WTC11 (cell line): ENCODE measurements around the gene ZNF579. TPM values are rescaled to one million over a fixed set of nuclear protein-coding genes. Genes with fewer than 3 reads are reported as not detected.

Source experiments
- ATAC-seq: fragments of 200-7000 bp; cut with Tn5 transposase; 2 replicates; pipeline ENCODE4 v1.10.0; 2021; ENCODE audit warnings: mild to moderate bottlenecking, moderate library complexity
- CTCF ChIA-PET: fragments of 300-600 bp; sonication (Branson Sonifier 250); formaldehyde crosslinking; loops from one replicate; lab custom pipeline; 2021; ENCODE audit warnings: antibody characterized with exemption; lab: Charles Lee
- POLR2A ChIA-PET: fragments of 350-600 bp; sonication (Branson Sonifier 250); formaldehyde crosslinking; loops from one replicate; lab custom pipeline; 2021; ENCODE audit warnings: antibody characterized with exemption; lab: Charles Lee
- DNase-seq: peaks from one replicate; pipeline ENCODE4 v3.0.0; 2021; ENCODE audit warnings: low spot score
- H3K27ac Mint-ChIP-seq: 2 replicates; pipeline ENCODE4 v1.8.0; 2021; ENCODE audit warnings: mixed read lengths
- H3K27me3 Mint-ChIP-seq: 2 replicates; pipeline ENCODE4 v1.8.0; 2021; ENCODE audit warnings: low read depth, mild to moderate bottlenecking, moderate library complexity, mixed read lengths
- H3K36me3 Mint-ChIP-seq: 2 replicates; pipeline ENCODE4 v1.8.0; 2021; ENCODE audit warnings: mixed read lengths
- H3K4me1 Mint-ChIP-seq: 2 replicates; pipeline ENCODE4 v1.8.0; 2022; ENCODE audit warnings: mixed read lengths
- H3K4me3 Mint-ChIP-seq: 2 replicates; pipeline ENCODE4 v1.8.0; 2021; ENCODE audit warnings: mild to moderate bottlenecking, moderate library complexity, mixed read lengths
- H3K9me3 Mint-ChIP-seq: 2 replicates; pipeline ENCODE4 v1.8.0; 2021; ENCODE audit warnings: mixed read lengths
- AFF4 ChIP-seq: sonication (generic); formaldehyde crosslinking; IDR thresholded peaks from 2 replicates; pipeline ENCODE4 v1.8.1; 2023; ENCODE audit warnings: mild to moderate bottlenecking, missing genetic modification reagents, borderline replicate concordance
- GABPB1 ChIP-seq: sonication (generic); formaldehyde crosslinking; IDR thresholded peaks from 2 replicates; pipeline ENCODE4 v1.8.1; 2023; ENCODE audit warnings: mild to moderate bottlenecking, missing genetic modification reagents
- HMGA2 ChIP-seq: fragments of 250-450 bp; sonication (Bioruptor Pico); IDR thresholded peaks from 2 replicates; pipeline ENCODE4 v1.4.0; 2021; ENCODE audit warnings: mild to moderate bottlenecking, moderate library complexity
- JUN ChIP-seq: sonication (generic); formaldehyde crosslinking; IDR thresholded peaks from 2 replicates; pipeline ENCODE4 v1.8.0; 2023; ENCODE audit warnings: mild to moderate bottlenecking, missing genetic modification reagents
- ZBTB43 ChIP-seq: sonication (generic); formaldehyde crosslinking; IDR thresholded peaks from 2 replicates; pipeline ENCODE4 v1.8.1; 2023; ENCODE audit warnings: mild to moderate bottlenecking, missing genetic modification reagents
- ZNF121 ChIP-seq: sonication (generic); formaldehyde crosslinking; IDR thresholded peaks from 2 replicates; pipeline ENCODE4 v1.8.0; 2023; ENCODE audit warnings: missing genetic modification reagents
- total RNA-seq: library from RNA; stranded (reverse); gene quantifications from 3 replicates; pipeline ENCODE4 v1.2.3, GENCODE V29; 2021
- TF ChIP-seq, protein P1 (sequence below): sonication (generic); formaldehyde crosslinking; IDR thresholded peaks from 2 replicates; pipeline ENCODE4 v1.8.0; 2022; ENCODE audit warnings: mild to moderate bottlenecking, missing genetic modification reagents
- TF ChIP-seq, protein P2 (sequence below): fragments of 250-450 bp; sonication (Bioruptor Pico); IDR thresholded peaks from 2 replicates; pipeline ENCODE4 v1.8.0; 2021; ENCODE audit warnings: mild to moderate bottlenecking
- TF ChIP-seq, protein P3 (sequence below): fragments of 250-450 bp; sonication (Bioruptor Pico); IDR thresholded peaks from 2 replicates; pipeline ENCODE4 v1.9.0; 2021; ENCODE audit warnings: moderate library complexity, mild to moderate bottlenecking, inconsistent platforms, borderline replicate concordance
- TF ChIP-seq, protein P4 (sequence below): fragments of 250-450 bp; sonication (Bioruptor Pico); IDR thresholded peaks from 2 replicates; pipeline ENCODE4 v2.1.2; 2022; ENCODE audit warnings: mild to moderate bottlenecking, moderate library complexity

The ZNF579 gene
- total RNA-seq, 1 experiment from 2014 or later = 30.0 TPM

- TF ChIP-seq ZBTB43 (CRISPR knock-in tag) (no peak), GABPB1 (CRISPR knock-in tag) (no peak), JUN (CRISPR knock-in tag) (no peak)
- TF ChIP-seq, protein P1, sequence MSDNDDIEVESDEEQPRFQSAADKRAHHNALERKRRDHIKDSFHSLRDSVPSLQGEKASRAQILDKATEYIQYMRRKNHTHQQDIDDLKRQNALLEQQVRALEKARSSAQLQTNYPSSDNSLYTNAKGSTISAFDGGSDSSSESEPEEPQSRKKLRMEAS (CRISPR knock-in tag) = no peak
- TF ChIP-seq, protein P2, sequence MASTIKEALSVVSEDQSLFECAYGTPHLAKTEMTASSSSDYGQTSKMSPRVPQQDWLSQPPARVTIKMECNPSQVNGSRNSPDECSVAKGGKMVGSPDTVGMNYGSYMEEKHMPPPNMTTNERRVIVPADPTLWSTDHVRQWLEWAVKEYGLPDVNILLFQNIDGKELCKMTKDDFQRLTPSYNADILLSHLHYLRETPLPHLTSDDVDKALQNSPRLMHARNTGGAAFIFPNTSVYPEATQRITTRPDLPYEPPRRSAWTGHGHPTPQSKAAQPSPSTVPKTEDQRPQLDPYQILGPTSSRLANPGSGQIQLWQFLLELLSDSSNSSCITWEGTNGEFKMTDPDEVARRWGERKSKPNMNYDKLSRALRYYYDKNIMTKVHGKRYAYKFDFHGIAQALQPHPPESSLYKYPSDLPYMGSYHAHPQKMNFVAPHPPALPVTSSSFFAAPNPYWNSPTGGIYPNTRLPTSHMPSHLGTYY (CRISPR knock-in tag) = no peak
Observed at GRCh38 chr19:55578761-55579747, 1.6 kb downstream of the ZNF579 start (continued).

- ChIA-PET CTCF (no interaction called here), POLR2A (no interaction called here)
- no peak for ATAC-seq
- H3K27ac Mint-ChIP-seq = no peak overlapping the region
- H3K27me3 Mint-ChIP-seq = no peaks in the 10 kb centered on the region; the same call in 1 of the 2 replicates
- peaks cover 5% of the 10 kb centered on the region for H3K4me1 Mint-ChIP-seq
- TF ChIP-seq, protein P3, sequence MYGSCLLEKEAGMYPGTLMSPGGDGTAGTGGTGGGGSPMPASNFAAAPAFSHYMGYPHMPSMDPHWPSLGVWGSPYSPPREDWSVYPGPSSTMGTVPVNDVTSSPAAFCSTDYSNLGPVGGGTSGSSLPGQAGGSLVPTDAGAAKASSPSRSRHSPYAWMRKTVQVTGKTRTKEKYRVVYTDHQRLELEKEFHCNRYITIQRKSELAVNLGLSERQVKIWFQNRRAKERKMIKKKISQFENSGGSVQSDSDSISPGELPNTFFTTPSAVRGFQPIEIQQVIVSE = no peak
- TF ChIP-seq, protein P4, sequence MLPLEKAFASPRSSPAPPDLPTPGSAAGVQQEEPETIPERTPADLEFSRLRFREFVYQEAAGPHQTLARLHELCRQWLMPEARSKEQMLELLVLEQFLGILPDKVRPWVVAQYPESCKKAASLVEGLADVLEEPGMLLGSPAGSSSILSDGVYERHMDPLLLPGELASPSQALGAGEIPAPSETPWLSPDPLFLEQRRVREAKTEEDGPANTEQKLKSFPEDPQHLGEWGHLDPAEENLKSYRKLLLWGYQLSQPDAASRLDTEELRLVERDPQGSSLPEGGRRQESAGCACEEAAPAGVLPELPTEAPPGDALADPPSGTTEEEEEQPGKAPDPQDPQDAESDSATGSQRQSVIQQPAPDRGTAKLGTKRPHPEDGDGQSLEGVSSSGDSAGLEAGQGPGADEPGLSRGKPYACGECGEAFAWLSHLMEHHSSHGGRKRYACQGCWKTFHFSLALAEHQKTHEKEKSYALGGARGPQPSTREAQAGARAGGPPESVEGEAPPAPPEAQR = no peak
- TF ChIP-seq AFF4 (CRISPR knock-in tag) = no peak
- TF ChIP-seq, all 79 proteins: peak for 0
- no peak for DNase-seq
- no peak overlapping the region for H3K4me3 Mint-ChIP-seq
- peaks cover 13% of the 10 kb centered on the region for H3K36me3 Mint-ChIP-seq
- no peaks in the 10 kb centered on the region for H3K9me3 Mint-ChIP-seq
Observed at GRCh38 chr19:55578031-55578760, 2.5 kb downstream of the ZNF579 start.

- no peak overlapping the region for H3K4me3 Mint-ChIP-seq
- TF ChIP-seq HMGA2 (CRISPR knock-in tag) (no peak), ZNF121 (peak; percentile 78)
- H3K9me3 Mint-ChIP-seq = no peaks in the 10 kb centered on the region
- ATAC-seq (no peak), DNase-seq (no peak)
- POLR2A ChIA-PET = no interaction called here
- H3K27ac Mint-ChIP-seq = no peak overlapping the region
- CTCF ChIA-PET = no interaction called here
- H3K27me3 Mint-ChIP-seq = no peaks in the 10 kb centered on the region; the same call in 1 of the 2 replicates
- H3K36me3 Mint-ChIP-seq = peaks cover 13% of the 10 kb centered on the region
- H3K4me1 Mint-ChIP-seq = peaks cover 5% of the 10 kb centered on the region
Observed at GRCh38 chr19:55576746-55577145, 3.9 kb downstream of the ZNF579 start.
